ENCODE data around the gene PATZ1.
"Not testable (repeated sequence)": the region's sequence is repeated elsewhere in the genome, so short reads cannot be mapped to it uniquely, and the experiment has no call there.

Gene PATZ1

DNA sequence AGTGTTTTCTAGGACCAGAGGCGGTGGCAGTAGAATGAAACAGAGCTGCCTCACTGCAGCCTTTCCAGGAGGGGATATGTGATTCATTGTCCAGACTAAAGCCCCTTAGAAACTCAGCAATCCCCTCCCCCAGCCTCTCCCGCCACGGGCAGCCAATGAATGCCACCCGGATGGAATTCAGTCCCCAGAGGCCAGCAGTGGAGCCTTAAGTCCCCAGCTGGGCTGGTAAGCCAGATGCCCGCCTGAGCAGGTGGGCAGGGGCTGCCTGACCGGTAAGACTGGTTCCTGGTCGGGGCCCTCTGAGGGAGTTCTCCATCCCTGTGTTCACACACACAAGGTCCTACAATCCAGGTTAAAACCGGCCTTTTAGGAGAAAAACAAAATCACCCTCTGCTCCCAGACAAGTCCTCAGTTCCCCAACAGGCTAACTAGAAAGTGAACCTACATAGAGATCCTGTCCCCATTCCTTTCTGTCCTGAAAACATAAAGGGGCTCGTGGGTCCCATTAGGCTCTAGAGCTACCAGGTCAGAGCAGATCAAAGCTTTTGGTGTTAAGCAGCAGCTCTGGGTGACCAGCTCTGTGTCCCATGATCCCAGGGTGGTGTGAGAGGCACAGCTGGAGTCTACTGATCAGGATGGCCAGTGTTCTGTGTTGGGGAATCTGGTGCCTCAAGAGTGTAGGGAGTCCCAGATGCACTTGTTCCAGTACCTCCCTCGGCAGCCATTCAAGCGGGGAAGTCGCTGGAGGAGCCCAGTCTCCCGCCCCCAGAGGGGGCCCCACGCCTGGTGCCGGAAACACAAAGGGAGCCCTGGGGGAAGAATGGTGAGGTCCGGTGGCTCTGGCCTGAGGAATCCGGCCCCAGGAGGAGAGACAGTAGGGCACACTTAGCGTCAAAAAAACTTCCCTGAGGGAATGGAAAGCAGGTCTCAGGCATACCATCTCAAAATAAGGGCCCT is 2.6 kb downstream of the PATZ1 start:
- DNase-seq, result no peak

DNA sequence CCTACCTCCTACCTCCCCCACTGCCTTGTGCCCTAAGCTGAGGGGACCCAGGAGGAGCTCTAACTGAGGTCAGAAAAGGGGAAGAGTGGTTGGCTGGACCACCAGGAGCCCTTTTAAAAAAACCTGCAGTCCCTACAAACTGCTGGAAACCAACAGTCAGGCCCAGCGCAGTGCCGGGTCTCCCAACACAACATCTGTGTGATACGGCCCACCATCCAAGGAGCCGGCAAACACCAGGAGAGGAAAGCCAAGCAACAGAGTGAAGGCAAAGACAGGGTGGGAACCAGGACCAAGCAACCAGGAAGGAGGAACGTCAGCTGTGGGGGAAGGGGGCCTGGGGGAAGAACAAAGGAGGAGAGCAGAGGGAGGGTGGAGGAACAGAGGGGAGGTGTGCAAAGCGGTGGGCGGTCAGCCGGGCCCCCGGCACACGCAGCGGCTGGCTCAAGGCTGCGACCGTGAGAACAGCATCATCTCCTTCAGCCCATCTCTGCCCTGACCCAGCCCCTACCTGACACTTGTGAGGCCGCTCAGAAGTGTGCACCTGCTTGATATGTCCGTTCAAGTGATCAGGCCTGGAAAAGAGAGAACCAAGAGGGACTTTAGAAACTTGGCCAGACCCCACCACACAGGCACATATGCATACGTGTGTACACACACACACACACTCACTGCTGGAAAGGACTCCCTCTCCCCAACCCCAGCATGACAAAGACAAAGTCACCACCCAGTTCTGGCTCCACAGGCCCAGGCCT is 3.6 kb downstream of the PATZ1 start:
- DNase-seq, result no peak

DNA sequence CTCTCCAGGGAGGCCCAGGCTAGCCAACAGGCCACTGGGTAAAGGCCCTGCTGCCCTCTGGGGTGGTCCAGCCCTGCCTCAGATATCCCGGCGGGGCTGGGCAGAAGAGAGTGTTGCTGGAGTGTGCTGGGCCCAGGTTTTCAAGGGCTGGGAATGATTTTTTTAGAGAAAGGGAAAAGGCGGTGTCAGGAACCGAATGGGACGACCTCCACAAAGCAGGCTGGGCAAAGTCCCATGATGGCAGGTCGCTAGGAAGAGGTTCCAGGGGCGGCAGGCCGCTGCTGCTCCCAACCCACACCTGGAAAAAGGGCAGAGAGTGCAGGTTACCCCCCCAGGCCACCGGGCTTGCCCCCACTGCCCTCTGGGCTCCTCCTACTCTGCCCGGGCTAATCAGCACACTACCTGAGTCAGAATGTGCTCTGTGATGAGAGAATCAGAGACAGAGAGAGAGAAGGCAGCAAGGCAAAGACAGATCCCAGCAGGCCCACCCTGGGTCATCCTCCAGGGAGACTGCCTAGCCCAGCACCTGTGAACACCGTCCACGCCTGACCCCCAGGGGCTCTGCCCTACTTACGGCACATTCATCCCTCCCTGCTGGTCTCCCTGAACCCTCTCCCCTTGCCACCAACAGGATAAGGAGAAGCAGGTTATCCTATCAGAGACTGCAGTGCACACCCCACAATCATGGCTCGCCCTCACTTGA is 4.6 kb downstream of the PATZ1 start:
- no peak for DNase-seq

DNA sequence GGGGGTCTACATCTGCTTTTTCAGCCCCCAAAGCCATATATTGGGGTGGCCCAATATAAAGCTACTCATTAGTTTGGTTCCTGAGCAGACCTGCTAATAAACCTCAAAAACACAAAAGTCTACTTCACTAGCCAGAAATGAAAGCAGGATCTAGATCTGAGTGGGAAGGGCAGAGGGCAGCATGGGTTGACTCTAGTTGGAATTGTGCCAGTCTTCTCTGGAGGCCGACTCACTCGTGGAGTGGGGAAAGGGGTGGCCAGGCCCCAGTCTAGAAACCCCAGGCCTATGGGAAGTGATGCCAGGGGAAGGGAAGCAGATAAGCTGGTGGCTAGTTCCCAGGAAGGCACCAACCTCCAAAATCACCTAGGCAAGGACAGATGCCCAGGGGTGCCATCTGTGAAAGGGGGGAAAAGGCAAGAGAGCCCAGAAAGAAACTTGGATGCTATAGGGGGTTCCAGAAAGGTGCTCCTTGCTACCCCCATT is 5.3 kb downstream of the PATZ1 start:
- DNase-seq, result no peak

DNA sequence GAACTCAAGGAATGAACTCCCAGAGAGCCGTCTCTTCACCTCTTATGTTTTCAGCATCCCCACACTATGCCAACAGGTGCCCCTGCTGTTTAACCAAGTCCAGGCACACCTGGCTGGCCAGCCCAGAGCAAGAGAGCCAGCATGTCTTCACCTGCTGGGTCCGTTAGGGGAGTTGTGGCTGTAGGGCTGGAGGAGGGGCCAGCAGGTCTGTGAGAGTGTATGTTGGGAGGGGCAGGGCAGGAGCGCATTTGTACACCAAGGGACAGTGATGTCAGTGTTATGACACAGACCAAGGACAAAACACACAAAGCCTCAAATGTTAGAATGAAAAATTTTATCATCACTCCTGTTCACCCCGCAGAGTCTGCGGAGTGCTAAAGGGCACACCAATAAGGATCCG is 5.8 kb downstream of the PATZ1 start:
- no peak for DNase-seq

DNA sequence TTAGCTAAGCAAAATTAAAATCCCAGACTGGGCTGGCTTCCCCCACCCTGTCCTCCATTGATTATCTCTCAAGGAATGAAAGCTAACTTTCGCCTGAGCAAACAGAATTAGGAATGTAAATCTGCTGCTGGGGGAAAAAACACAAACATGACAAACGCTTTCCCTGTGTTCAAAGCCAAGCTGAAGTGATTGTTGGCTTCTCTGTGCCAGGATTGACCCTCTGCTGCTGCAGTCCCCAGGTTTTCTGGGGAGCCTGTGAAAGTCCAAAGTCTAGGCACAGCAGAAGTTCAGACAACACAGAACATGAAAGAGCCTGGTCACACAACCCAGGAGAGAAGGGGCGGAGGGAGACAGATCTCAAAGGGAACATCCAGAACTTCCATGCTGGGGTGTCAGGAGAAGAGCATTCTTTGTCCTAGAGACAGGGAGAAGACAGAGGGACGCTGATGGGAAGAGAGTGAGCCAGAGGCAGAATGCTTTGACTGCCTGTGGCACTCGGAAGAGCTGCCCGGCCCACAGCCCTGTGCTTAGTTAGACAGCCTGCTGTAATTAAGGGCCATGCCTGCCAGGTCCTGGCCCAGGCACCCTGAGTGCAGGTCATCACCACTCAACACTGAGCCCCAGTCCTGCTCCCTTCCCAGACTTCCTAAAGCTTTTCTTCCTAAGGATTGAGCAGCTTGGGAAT is 6.9 kb downstream of the PATZ1 start:
- no peak for DNase-seq

DNA sequence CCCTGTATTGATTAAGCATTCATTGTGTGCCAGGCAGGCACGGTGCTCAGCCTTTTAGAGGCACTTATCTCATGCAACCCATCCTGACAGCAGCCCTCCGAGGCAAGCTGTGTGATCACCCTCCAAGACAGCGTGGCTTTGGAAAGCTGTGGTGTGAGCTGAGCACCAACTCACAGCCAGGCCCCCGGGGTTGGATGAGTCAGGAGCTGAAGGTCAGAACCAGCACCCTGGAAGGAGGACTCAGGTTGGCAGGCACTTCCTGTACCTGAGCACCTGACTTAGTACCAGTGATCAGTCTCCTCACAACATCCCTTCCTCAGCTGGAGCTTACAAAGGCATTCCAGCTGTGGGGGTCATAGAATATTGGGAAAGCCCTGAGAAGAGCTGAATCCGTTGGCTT is 9.0 kb downstream of the PATZ1 start:
- DNase-seq, result no peak

DNA sequence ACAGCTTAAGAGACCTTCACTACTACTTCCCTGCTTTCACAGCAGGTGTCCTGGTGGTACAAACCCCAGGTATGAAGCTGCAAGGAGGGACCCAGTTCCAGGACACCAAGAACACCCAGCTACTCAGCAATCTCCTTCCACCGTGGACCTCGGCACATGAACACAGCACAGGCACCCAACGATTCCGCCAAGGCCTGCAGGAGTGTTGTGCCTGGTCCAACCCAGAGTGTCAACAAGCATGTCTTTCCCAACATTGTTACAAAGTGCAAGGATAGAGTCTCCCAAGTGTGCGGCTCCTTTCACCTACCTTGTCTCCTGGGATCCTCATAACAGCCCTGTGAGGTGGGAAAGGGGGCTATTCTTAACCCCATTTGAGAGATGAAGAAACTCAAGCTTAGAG is 11.8 kb downstream of the PATZ1 start:
- no peak for DNase-seq

DNA sequence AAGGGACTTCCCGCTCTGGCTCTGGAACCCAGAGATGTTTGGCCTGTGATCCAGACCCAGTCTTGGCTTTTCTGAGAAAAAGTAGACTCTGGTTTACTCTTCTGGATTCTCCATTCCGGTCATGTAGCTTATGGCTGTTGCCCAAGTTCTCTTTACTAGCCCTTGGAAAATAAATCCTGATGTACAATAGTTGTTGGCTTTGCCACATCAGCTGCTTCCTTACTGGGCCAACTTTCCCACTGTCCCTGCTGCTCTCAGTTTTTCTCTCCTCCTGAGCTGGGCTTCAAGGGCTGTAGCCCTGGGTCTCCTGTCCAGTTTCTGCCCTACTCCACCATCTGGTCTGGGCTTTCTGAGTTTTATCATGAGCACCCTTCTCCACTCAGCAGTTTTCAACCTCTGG is 12.5 kb downstream of the PATZ1 start:
- DNase-seq, result no peak

DNA sequence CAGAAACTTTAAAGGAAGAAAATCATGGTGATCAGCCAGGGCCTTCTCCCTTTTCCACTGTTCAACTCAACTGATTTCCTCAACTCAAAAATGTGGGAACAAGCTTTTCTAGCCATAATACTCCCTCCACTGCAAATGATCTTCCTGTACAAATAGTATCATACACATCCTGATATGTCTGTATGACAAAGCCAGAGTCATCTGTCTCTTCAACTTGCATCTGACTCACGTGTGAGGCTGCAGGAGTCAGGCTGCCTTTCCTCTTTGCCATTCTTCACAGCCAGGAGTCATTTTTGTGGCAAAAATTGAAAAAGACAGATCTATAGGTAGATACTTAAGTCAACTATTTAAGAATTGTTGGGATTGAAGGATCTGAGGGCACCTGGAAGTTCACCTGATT is 13.3 kb downstream of the PATZ1 start:
- DNase-seq, result no peak

DNA sequence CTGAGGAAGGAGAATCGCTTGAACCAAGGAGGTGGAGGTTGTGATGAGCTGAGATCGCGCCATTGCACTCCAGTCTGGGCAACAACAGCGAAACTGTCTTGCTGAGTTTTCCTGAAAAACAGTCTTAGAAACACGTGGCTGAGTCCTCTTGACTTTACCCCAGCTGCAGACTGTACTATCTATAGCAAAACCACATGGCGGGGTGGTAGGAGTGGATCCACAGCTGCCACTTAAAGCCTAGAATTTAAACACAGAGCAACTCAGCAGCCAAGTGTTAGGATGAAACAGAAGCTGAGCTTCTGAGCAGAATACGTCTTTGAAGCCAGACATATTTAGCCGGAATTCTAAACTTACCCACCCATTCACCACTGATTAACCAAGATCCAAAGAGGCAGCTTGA is 14.1 kb downstream of the PATZ1 start:
- no peak for DNase-seq

DNA sequence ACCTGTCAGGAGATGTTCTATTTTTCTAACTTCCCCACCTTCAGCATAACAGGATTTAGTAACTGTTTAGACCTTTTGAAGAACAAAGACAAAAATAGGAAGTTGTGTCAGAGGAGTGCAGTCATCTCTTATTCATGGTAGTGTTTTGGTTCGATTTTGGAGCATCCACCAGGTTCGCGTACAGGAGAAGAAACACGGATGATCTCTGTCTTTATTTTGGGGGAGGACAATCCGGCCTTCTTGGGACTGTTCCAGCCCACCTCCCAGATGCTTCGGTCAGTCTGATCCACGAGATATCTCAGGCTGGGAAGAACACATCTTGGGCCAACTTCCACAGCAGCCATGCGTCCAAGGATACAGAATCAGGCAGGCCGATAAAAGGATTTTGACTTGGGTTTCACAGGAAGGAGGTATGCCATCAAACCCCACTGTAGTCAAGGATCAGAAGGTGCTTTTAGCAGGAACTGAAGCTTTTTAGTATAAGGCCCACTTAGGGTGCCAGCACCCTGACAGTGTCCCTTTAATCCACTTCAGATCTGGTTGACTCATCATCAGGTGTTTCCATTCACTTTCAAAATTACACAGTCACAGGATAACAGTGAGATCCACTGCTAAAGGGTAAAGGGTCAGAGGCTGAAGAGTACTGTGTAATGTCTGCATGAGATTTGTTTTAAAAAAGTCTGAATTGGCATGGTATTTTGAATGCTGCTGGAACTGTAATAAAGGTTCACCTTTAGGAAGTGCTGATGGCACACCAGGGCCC is 16.5 kb downstream of the PATZ1 start:
- DNase-seq, result no peak

DNA sequence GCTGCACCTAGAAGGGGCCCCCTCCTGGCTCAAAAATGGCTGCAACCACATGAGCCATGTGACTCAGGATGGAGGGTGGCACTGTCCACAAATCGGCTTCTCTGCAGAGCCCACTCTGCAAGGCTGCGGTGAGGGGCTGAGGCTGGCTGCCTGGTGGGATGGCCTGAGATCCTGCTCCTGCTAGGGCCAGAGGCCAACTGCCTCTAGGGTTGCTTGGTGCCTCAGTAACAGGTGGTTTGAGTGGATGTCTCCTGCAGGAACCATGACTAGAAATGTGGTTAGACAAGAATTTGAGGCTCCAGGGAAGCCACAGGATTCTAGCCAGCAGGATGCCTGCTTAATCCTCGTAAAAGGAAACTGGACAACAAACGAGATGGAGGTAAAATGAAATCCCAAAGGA is 17.1 kb downstream of the PATZ1 start:
- DNase-seq, result no peak

DNA sequence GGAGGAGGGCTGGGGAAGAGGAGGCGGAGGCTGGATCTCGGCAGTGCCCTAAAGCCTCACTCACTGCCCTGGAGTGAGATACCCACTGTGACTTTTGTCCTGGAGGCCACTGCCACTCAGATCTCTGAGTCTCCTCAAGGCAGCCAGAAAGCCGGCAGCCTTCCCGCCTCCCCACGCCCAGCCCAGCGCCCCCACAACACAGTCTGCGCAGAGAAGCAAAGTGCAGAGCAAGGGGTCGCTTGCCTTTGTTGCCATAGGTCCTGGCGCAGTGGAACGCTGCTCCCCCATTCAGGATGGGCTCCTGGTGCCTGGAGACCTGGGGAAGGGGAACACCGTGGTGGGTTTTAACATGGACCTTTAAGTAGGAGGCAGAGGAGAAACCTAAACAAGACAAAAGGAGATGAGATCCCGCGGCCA is 17.6 kb downstream of the PATZ1 start:
- DNase-seq, result no peak

DNA sequence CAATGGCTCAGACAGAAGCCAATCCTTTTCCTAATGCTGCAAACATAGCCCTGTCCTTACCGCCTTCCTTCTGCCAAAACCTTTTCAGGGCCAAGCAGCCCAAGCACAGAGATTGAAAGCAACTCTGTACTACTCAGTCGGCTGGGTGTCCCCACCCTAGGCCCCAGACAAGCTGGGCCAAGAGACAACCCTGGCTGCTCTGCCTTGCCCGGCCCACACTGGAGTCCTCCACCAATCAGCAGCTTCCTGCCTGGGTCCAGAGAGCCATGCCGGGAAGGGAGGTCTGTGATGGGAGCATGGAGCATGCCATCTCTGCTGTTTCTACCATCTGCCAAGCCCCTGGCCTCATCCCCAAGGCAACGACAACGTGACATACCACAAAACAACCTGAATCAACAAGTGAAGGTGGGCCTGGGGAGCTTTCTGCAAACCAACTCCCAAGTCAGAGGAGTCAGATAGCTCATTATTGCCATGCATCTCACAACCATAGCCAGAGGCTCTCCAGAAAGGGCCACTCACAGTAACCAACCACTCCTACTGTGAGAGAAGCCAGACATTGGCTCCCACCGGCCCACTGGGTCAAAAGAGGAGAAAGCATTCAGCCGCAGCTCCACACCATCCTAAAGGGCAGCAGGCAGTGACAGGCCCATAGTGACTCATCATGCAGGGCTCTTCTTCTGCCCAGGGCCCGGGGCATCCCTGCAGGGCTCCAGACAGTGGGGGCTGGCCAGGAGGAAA is 18.2 kb downstream of the PATZ1 start:
- no peak for DNase-seq

DNA sequence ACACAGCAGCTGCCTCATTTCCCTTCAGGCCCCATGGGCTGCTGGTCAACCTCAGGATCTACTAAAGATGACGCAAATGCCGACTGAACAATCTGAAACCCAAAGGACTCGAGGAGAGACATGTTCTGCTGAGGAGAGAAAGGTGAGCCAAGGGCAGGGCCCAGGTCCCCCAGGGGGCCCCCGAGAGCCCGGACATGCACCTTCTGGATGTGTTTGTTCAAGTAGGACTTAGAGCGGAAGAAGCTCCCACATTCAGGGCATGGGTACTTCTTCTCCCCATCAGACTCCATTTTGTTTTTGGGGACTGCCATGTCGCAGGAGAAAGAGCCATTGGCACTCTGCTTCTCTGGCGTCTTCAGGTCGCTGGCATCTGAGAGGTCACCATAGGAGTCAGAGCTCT is 19.3 kb downstream of the PATZ1 start:
- no peak for DNase-seq

DNA sequence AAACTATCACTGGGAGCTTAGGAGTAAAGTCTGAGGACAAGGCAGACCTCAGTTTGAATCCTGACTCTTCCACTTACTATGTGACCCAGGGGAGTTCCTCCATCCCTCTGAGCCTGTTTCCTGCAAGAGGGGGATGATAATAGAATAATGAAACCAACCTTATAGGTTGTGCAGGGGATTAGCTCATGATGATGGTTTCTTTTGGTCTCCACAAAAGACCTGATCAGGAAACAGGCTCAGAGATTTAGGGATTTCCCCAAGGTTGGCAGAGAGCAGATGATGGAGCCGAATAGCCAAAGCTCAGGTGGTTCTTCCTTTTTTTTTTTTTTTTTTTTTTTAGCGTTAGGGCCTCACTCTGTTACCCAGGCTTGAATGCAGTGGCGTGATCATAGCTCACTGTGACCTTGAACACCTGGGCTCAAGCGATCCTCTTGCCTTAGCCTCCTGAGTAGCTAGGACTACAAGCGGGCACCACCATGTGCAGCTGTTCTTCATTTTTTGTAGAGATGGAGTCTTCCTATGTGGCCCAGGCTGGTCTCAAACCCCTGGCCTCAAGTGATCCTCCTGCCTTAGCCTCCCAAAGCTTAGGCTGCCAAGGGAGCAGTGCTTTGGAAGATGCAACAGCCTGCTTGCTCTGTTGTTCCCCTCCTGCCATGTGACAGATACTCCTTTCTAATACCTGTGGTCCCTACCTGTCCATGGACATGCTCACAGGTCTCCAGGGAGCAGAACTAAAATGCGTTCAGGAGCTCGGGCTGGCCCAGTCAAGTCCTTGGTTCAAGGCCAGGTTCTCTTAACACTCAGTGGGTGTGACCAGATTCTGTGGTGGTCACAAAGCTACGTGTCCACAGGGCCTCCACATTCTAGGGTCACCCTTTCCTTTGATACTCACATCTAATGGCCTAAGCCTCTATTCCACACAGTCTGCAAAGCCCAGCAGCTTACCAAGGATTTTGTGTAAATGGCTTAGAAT is 22.3 kb downstream of the PATZ1 start:
- no peak for DNase-seq

DNA sequence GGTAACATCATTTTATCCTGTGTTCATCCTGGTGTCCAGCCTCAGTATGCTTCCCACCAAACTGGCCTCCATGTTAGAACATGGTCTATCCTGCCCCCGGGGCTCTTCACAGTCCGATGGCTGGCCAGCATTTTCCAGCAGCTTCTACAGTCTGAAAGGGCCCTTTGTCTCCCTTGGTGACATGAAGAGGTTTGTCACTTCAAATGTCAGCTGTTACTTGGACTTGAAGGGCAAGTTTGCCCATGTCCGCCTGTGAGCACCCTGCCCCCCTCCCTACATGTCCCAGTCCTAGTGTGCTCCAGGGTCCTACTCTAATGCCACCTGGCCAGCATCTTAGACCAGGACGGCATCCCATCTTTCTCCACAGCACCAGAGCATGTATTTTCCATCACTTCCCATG is 24.7 kb downstream of the PATZ1 start:
- DNase-seq, result no peak

DNA sequence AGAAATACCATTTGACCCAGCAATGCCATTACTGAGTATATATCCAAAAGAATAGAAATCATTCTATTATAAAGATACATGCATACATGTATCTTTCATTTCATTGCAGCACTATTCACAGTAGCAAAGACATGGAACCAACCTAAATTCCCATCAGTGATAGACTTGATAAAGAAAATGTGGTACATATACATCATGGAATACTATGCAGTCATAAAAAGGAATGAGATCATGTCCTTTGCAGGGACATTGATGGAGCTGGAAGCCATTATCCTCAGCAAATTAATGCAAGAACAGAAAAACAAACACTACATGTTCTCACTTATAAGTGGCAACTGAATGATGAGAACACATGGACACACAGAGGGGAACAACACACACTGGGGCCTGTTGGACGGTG is 31.9 kb downstream of the PATZ1 start:
- not testable (repeated sequence) for DNase-seq
